Measurements from ENCODE around the gene SV2C.

DNA sequence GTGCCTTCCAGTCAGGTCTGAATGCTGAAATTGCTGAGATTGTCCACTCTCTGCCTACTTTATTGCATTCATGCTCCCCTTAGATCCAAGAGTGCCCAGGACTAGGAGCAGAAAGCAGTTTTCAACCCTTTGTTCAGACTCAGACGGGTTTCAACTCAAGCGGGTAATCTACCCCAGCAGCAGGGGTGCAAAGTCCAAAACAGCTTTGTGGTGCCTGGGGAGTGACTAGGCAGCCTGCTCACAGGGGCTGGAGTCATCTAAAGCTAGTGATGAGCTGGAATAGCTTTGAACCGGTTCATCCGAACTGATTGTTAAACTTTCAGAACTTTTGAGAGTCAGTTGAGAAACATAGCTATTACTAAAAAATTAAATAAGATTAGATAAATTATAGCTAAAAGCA lies 248.9 kb downstream of the SV2C start:
- TF ChIP-seq, protein P1, sequence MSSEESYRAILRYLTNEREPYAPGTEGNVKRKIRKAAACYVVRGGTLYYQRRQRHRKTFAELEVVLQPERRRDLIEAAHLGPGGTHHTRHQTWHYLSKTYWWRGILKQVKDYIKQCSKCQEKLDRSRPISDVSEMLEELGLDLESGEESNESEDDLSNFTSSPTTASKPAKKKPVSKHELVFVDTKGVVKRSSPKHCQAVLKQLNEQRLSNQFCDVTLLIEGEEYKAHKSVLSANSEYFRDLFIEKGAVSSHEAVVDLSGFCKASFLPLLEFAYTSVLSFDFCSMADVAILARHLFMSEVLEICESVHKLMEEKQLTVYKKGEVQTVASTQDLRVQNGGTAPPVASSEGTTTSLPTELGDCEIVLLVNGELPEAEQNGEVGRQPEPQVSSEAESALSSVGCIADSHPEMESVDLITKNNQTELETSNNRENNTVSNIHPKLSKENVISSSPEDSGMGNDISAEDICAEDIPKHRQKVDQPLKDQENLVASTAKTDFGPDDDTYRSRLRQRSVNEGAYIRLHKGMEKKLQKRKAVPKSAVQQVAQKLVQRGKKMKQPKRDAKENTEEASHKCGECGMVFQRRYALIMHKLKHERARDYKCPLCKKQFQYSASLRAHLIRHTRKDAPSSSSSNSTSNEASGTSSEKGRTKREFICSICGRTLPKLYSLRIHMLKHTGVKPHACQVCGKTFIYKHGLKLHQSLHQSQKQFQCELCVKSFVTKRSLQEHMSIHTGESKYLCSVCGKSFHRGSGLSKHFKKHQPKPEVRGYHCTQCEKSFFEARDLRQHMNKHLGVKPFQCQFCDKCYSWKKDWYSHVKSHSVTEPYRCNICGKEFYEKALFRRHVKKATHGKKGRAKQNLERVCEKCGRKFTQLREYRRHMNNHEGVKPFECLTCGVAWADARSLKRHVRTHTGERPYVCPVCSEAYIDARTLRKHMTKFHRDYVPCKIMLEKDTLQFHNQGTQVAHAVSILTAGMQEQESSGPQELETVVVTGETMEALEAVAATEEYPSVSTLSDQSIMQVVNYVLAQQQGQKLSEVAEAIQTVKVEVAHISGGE (tag by site-specific recombination; conservative IDR thresholded peaks at IDR 0.05; ENCODE audit: low read depth) = no peak
- TF ChIP-seq ZNF10 (tag by site-specific recombination; IDR thresholded peaks at IDR 0.05) (no peak), ZNF211 (tag by site-specific recombination; IDR thresholded peaks at IDR 0.05; ENCODE audit: low read depth) (no peak), GLIS1 (tag by site-specific recombination; IDR thresholded peaks at IDR 0.05) (no peak), ZFP41 (tag by site-specific recombination; IDR thresholded peaks at IDR 0.05; ENCODE audit: borderline replicate concordance) (no peak), ZFP69B (tag by site-specific recombination; IDR thresholded peaks at IDR 0.05) (no peak), WT1 (tag by site-specific recombination; IDR thresholded peaks at IDR 0.05) (no peak), KLF1 (tag by site-specific recombination; IDR thresholded peaks at IDR 0.05) (no peak)
- TF ChIP-seq, protein P2, sequence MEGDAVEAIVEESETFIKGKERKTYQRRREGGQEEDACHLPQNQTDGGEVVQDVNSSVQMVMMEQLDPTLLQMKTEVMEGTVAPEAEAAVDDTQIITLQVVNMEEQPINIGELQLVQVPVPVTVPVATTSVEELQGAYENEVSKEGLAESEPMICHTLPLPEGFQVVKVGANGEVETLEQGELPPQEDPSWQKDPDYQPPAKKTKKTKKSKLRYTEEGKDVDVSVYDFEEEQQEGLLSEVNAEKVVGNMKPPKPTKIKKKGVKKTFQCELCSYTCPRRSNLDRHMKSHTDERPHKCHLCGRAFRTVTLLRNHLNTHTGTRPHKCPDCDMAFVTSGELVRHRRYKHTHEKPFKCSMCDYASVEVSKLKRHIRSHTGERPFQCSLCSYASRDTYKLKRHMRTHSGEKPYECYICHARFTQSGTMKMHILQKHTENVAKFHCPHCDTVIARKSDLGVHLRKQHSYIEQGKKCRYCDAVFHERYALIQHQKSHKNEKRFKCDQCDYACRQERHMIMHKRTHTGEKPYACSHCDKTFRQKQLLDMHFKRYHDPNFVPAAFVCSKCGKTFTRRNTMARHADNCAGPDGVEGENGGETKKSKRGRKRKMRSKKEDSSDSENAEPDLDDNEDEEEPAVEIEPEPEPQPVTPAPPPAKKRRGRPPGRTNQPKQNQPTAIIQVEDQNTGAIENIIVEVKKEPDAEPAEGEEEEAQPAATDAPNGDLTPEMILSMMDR (tag by site-specific recombination; IDR thresholded peaks at IDR 0.05) = no peak
- TF ChIP-seq, protein P3, sequence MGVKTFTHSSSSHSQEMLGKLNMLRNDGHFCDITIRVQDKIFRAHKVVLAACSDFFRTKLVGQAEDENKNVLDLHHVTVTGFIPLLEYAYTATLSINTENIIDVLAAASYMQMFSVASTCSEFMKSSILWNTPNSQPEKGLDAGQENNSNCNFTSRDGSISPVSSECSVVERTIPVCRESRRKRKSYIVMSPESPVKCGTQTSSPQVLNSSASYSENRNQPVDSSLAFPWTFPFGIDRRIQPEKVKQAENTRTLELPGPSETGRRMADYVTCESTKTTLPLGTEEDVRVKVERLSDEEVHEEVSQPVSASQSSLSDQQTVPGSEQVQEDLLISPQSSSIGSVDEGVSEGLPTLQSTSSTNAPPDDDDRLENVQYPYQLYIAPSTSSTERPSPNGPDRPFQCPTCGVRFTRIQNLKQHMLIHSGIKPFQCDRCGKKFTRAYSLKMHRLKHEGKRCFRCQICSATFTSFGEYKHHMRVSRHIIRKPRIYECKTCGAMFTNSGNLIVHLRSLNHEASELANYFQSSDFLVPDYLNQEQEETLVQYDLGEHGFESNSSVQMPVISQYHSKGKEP (tag by site-specific recombination; IDR thresholded peaks at IDR 0.05) = no peak
- TF ChIP-seq, protein P4, sequence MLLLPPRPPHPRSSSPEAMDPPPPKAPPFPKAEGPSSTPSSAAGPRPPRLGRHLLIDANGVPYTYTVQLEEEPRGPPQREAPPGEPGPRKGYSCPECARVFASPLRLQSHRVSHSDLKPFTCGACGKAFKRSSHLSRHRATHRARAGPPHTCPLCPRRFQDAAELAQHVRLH (tag by site-specific recombination; IDR thresholded peaks at IDR 0.05) = no peak

All from HEK293 (cell line).